Endothelial cell (in vitro differentiated cells): ENCODE results near the gene LMO3. TPM values are rescaled to one million over a fixed set of nuclear protein-coding genes. Genes with fewer than 3 reads are reported as not detected.

Experiments used
- DNase-seq: peaks from one replicate; pipeline ENCODE4 v3.0.0; 2021; ENCODE audit warnings: low spot score
- H3K27ac Mint-ChIP-seq: one replicate; pipeline ENCODE4 v1.8.0; 2021; ENCODE audit warnings: mixed read lengths, inconsistent platforms; ENCODE audit not compliant: unreplicated experiment
- H3K27me3 Mint-ChIP-seq: one replicate; pipeline ENCODE4 v1.8.0; 2021; ENCODE audit warnings: mild to moderate bottlenecking, moderate library complexity, mixed read lengths, inconsistent platforms; ENCODE audit not compliant: unreplicated experiment
- H3K36me3 Mint-ChIP-seq: one replicate; pipeline ENCODE4 v1.8.0; 2021; ENCODE audit warnings: mild to moderate bottlenecking, low read depth, mixed read lengths, inconsistent platforms; ENCODE audit not compliant: unreplicated experiment
- H3K4me1 Mint-ChIP-seq: one replicate; pipeline ENCODE4 v1.8.0; 2021; ENCODE audit warnings: mild to moderate bottlenecking, mixed read lengths, inconsistent platforms; ENCODE audit not compliant: unreplicated experiment
- H3K4me3 Mint-ChIP-seq: one replicate; pipeline ENCODE4 v1.8.0; 2021; ENCODE audit warnings: mild to moderate bottlenecking, mixed read lengths, inconsistent platforms; ENCODE audit not compliant: unreplicated experiment
- H3K9me3 Mint-ChIP-seq: one replicate; pipeline ENCODE4 v1.8.0; 2021; ENCODE audit warnings: mixed read lengths, inconsistent platforms; ENCODE audit not compliant: unreplicated experiment
- total RNA-seq: library from RNA; stranded (reverse); fragmentation: NEBNext Ultra II Directional; extraction: Animal tissue kit (Norgen Biotek cat#: 25700); gene quantifications from one replicate; pipeline ENCODE4 v1.2.1, GENCODE V29; 2021; ENCODE audit not compliant: unreplicated experiment
- TF ChIP-seq, protein P1 (sequence below): fragments of 200-600 bp; sonication (generic); IDR thresholded peaks from one replicate; pipeline ENCODE4 v1.5.0; 2021; ENCODE audit warnings: antibody characterized with exemption; ENCODE audit not compliant: unreplicated experiment

LMO3 gene
- total RNA-seq, 1 donor from 2014 or later = not detected

DNA sequence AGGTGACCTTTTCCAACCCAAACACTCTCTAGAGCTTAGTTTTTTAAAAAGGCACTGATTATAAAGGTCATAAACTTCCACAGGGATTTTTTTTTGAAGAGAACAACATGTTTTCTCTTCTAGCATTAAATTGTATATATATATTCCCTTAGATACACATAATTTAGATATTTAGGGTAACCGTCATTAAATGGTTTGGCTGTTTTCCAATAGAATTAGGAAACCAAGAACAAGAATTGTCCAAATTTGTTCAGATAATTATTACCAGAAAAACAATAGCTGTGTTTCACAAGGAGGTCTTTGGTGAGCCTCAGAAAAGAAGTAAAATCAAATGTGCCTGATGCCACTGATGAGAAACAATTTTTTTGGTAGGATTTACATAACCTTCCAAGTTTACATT, 26.9 kb downstream of the LMO3 start:
- TF ChIP-seq, protein P1, sequence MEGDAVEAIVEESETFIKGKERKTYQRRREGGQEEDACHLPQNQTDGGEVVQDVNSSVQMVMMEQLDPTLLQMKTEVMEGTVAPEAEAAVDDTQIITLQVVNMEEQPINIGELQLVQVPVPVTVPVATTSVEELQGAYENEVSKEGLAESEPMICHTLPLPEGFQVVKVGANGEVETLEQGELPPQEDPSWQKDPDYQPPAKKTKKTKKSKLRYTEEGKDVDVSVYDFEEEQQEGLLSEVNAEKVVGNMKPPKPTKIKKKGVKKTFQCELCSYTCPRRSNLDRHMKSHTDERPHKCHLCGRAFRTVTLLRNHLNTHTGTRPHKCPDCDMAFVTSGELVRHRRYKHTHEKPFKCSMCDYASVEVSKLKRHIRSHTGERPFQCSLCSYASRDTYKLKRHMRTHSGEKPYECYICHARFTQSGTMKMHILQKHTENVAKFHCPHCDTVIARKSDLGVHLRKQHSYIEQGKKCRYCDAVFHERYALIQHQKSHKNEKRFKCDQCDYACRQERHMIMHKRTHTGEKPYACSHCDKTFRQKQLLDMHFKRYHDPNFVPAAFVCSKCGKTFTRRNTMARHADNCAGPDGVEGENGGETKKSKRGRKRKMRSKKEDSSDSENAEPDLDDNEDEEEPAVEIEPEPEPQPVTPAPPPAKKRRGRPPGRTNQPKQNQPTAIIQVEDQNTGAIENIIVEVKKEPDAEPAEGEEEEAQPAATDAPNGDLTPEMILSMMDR = no peak
- no peak for DNase-seq
- Mint-ChIP-seq H3K9me3 (no peaks in the 10 kb centered on the region), H3K4me1 (no peaks in the 10 kb centered on the region), H3K36me3 (no peaks in the 10 kb centered on the region), H3K27me3 (peaks cover under 1% of the 10 kb centered on the region), H3K4me3 (no peak overlapping the region), H3K27ac (no peak overlapping the region)

DNA sequence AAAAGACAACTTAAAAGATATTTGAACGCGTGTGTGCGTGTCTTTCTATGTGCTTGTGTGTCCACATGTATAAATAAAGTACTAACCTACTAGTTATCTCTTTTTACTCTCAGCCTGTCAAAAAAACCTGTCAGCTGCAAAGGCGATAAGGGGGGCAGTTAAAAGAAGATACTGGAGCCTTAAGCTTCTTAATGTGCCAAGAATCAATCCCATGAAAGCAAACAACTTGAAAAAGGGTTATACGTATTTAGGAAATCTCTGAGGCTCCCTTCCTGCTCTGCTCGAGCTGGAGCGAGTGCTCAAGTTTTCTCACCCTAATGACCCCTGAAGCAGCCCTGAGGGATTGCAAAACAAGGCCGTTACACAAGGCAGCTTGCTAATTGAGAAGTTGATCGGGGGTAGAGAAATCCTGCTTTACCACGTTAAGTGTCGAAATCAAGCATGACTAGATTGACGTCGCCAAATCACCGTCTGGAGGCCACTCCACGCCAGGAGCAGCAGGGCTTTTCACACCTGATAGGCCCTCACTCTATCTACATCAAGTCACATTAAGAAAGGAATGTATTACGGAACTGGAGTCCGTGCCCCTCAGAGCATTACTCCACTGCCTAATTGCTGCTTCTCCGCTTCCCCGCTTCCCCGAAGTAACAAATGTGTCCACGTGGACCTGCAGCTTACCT, 32.4 kb downstream of the LMO3 start:
- no peak overlapping the region for H3K4me3 Mint-ChIP-seq
- no peak for DNase-seq
- TF ChIP-seq, protein P1 = no peak
- H3K4me1 Mint-ChIP-seq = peaks cover 12% of the 10 kb centered on the region
- no peaks in the 10 kb centered on the region for H3K9me3 Mint-ChIP-seq
- H3K27me3 Mint-ChIP-seq = peaks cover 7% of the 10 kb centered on the region
- no peaks in the 10 kb centered on the region for H3K36me3 Mint-ChIP-seq
- H3K27ac Mint-ChIP-seq = no peak overlapping the region

DNA sequence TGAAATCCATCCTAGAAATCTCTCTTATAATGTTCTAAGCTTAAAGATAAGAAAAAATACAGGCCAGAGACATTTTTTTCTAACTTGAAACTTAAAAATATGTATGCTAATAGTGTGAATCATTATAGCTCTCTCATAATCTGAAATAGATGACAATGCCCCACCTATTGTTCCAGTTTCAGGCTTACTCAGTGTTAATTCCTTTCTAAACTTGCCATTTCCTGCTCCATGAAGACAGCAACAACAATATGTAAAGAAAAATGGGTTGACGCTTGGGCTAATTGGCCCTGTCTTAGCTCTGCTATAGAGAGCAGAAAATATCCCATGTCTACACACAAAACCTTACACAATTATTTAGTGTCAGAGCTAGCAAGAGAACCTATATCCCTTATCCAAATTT, 37.1 kb downstream of the LMO3 start:
- no peak for DNase-seq
- Mint-ChIP-seq H3K36me3 (no peaks in the 10 kb centered on the region), H3K9me3 (no peaks in the 10 kb centered on the region), H3K27ac (no peak overlapping the region), H3K4me1 (peaks cover 11% of the 10 kb centered on the region), H3K4me3 (no peak overlapping the region), H3K27me3 (peaks cover 5% of the 10 kb centered on the region)
- TF ChIP-seq, protein P1 = no peak

DNA sequence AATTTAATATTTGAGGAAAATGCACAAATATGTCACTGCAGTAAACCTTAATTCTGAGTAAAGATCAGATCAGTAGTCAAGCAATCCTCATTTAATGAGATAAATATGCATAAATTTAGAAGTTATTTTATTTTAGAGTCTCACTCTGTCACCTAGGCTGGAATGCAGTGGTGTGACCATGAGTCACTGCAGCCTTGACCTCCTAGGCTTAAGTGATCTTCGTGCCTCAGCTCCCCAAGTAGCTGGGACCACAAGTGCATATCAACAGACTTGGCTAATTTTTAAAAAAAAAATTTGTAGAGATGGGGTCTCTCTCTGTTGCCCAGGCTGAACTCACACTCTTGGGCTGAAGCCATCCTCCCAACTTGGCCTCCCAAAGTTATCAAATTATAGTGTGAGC, 41.3 kb downstream of the LMO3 start:
- Mint-ChIP-seq H3K4me3 (no peak overlapping the region), H3K9me3 (no peaks in the 10 kb centered on the region), H3K27me3 (peaks cover 2% of the 10 kb centered on the region), H3K36me3 (no peaks in the 10 kb centered on the region), H3K27ac (no peak overlapping the region), H3K4me1 (peaks cover 8% of the 10 kb centered on the region)
- no peak for DNase-seq
- TF ChIP-seq, protein P1 = no peak

DNA sequence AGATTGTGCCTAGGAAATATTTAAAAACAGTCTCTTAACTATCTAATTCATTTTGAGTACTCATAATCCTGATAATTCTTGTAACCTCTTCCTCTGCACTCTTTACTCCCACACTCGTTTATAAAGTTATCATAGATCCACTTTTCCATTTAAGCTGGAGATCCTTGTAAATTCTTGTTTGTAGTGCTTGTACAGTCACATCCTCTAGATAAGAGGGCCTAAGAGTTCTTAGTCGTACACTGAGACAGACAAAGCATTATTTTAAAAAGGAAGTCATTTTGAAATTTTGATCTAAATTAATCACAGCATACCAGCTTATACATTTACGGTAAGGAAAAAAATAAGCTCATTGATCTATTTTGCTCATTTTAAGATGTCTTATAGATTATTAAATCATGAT, 42.5 kb downstream of the LMO3 start:
- Mint-ChIP-seq H3K9me3 (no peaks in the 10 kb centered on the region), H3K36me3 (no peaks in the 10 kb centered on the region), H3K4me1 (no peaks in the 10 kb centered on the region), H3K27ac (no peak overlapping the region), H3K4me3 (no peak overlapping the region), H3K27me3 (no peaks in the 10 kb centered on the region)
- DNase-seq = no peak
- TF ChIP-seq, protein P1 = no peak
